HEK293T (cell line): ENCODE measurements around the gene RANBP9.
A peak's percentile ranks its signal among the peaks of the same experiment; 100 is the strongest.

Experiments
- CTCF ChIA-PET: fragments of 350-600 bp; formaldehyde crosslinking; extraction: SDS; loops from one replicate; lab custom pipeline; 2021; ENCODE audit warnings: antibody characterized with exemption, inconsistent platforms; lab: Yijun Ruan, JAX
- POLR2A ChIA-PET: fragments of 350-600 bp; formaldehyde crosslinking; extraction: SDS; loops from one replicate; lab custom pipeline; 2020; ENCODE audit warnings: antibody characterized with exemption, inconsistent platforms; lab: Yijun Ruan, JAX
- DNase-seq: peaks from one replicate; pipeline ENCODE4 v3.0.0; 2012; ENCODE audit warnings: mixed read lengths; ENCODE audit errors: extremely low spot score
- ARNT ChIP-seq: fragments of 450-650 bp; IDR thresholded peaks from 2 replicates; pipeline ENCODE4 v1.6.1; 2017; ENCODE audit warnings: mild to moderate bottlenecking
- BHLHE40 ChIP-seq: fragments of 450-650 bp; IDR thresholded peaks from 2 replicates; pipeline ENCODE4 v1.6.1; 2016; ENCODE audit warnings: mild to moderate bottlenecking, moderate library complexity, borderline replicate concordance
- CTBP1 ChIP-seq: fragments of 450-650 bp; IDR thresholded peaks from 2 replicates; pipeline ENCODE4 v1.6.1; 2016; ENCODE audit warnings: borderline replicate concordance
- ELF4 ChIP-seq: fragments of 450-650 bp; IDR thresholded peaks from 2 replicates; pipeline ENCODE4 v1.6.1; 2017; ENCODE audit warnings: antibody characterized with exemption
- FOXA1 ChIP-seq: fragments of 450-650 bp; IDR thresholded peaks from 2 replicates; pipeline ENCODE4 v1.6.1; 2016; ENCODE audit warnings: mild to moderate bottlenecking
- FOXK2 ChIP-seq: fragments of 450-650 bp; IDR thresholded peaks from 2 replicates; pipeline ENCODE4 v1.6.1; 2016; ENCODE audit warnings: mild to moderate bottlenecking
- FOXM1 ChIP-seq: fragments of 450-650 bp; IDR thresholded peaks from 2 replicates; pipeline ENCODE4 v1.6.1; 2017; ENCODE audit warnings: mild to moderate bottlenecking, borderline replicate concordance
- HDGF ChIP-seq: fragments of 450-650 bp; IDR thresholded peaks from 2 replicates; pipeline ENCODE4 v1.6.1; 2017; ENCODE audit warnings: antibody characterized with exemption, borderline replicate concordance
- L3MBTL2 ChIP-seq: fragments of 450-650 bp; conservative IDR thresholded peaks from 2 replicates; pipeline ENCODE4 v1.6.1; 2016; ENCODE audit warnings: mild to moderate bottlenecking
- LEF1 ChIP-seq: fragments of 450-650 bp; IDR thresholded peaks from 2 replicates; pipeline ENCODE4 v1.6.1; 2017; ENCODE audit warnings: mild to moderate bottlenecking, borderline replicate concordance
- NFRKB ChIP-seq: fragments of 450-650 bp; IDR thresholded peaks from 2 replicates; pipeline ENCODE4 v1.6.1; 2016; ENCODE audit warnings: mild to moderate bottlenecking, moderate library complexity
- SP1 ChIP-seq: fragments of 450-650 bp; IDR thresholded peaks from 2 replicates; pipeline ENCODE4 v1.6.1; 2017
- SUZ12 ChIP-seq: fragments of 450-650 bp; IDR thresholded peaks from 2 replicates; pipeline ENCODE4 v1.6.1; 2016; ENCODE audit warnings: mild to moderate bottlenecking
- TARDBP ChIP-seq: fragments of 450-650 bp; IDR thresholded peaks from 2 replicates; pipeline ENCODE4 v1.6.1; 2016
- ZNF384 ChIP-seq: fragments of 450-650 bp; IDR thresholded peaks from 2 replicates; pipeline ENCODE4 v1.6.1; 2016
- TF ChIP-seq, protein P1 (sequence below): fragments of 450-650 bp; IDR thresholded peaks from 2 replicates; pipeline ENCODE4 v1.6.1; 2016

The RANBP9 gene

DNA sequence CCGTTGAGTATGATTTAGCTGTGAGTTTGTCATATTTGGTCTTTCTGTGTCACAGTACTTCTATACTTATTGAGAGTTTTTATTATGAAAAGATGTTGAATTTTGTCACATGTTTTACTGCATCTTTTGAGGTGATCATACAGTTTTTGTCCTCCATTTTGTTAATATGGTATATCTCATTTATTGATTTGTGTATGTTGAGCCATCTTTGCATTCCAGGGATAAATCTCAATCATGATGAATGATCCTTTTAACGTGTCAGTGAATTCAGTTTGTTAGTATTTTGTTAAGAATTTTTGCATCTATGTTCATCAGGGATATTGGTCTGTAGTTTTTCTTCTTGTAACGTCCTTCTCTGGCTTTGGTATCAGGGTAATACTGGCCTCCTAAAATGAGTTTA lies 133.7 kb downstream of the RANBP9 start:
- ChIA-PET POLR2A (no interaction called here), CTCF (no interaction called here)
- DNase-seq, result no peak
- no peak for TF ChIP-seq FOXM1
- TF ChIP-seq HDGF, result no peak
- TF ChIP-seq FOXA1, result no peak
- TF ChIP-seq TARDBP, result no peak
- TF ChIP-seq, protein P1, sequence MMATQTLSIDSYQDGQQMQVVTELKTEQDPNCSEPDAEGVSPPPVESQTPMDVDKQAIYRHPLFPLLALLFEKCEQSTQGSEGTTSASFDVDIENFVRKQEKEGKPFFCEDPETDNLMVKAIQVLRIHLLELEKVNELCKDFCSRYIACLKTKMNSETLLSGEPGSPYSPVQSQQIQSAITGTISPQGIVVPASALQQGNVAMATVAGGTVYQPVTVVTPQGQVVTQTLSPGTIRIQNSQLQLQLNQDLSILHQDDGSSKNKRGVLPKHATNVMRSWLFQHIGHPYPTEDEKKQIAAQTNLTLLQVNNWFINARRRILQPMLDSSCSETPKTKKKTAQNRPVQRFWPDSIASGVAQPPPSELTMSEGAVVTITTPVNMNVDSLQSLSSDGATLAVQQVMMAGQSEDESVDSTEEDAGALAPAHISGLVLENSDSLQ, result no peak
- TF ChIP-seq NFRKB, result no peak
- no peak for TF ChIP-seq LEF1
- no peak for TF ChIP-seq SUZ12
- TF ChIP-seq L3MBTL2, result no peak
- no peak for TF ChIP-seq CTBP1
- TF ChIP-seq ZNF384, result no peak
- no peak for TF ChIP-seq ELF4

DNA sequence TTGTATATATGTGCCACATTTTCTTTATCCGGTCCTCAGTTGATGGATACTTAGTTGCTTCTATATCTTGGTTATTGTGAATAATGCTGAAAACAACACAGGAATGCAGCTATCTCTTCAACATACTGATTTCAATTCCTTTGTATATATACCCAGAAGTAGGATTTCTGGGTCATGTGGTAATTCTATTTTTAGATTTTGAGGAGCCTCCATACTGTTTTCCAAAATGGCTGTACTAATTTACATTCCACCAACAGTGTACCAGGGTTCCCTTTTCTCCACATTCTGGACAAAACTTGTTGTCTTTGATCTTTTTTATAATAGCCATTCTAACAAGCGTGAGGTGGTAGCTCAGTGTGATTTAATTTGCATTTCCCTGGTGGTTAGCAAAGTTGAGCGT lies 135.6 kb downstream of the RANBP9 start:
- no peak for DNase-seq
- TF ChIP-seq SP1, result no peak
- ChIA-PET CTCF (interaction anchor here (1.9 kb wide), 1 partner anchor 11 kb away, joined by 6 read pairs; no protein-coding TSS in a partner anchor), POLR2A (interaction anchor here (2.1 kb wide), 1 partner anchor 40 kb away, joined by 29 read pairs; the partner anchor contains the start of gene NOL7)

DNA sequence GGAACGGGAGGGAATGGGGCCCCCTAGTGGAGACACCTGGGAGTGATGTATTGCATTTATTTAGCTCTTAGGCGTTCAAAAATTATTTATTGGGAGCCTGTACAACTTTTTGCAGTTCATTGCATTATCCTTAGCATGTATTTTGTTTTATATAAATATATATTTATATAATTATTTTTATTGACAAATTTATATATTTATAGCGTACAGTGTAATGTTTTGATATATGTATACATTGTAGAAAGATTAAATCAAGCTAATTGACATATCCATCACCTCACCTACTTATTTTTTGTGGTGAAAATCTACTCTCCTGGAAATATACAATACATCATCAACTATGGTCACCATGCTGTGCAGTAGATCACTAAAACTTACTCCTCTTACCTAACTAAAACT lies 136.3 kb downstream of the RANBP9 start:
- ChIA-PET POLR2A (interaction anchor here (0.6 to 3.1 kb wide), 14 partner anchors 9 to 247 kb away, joined by 3 to 29 read pairs (median 6); partner anchors contain the start of genes NOL7 and TBC1D7), CTCF (interaction anchor here (0.7 to 1.9 kb wide), 12 partner anchors 9 to 237 kb away, joined by 3 to 11 read pairs (median 4); partner anchors contain the start of gene NOL7)
- DNase-seq, result no peak
- TF ChIP-seq ARNT, result no peak
- TF ChIP-seq LEF1, result no peak
- no peak for TF ChIP-seq FOXM1
- no peak for TF ChIP-seq L3MBTL2
- TF ChIP-seq SUZ12, result no peak
- TF ChIP-seq ELF4, result no peak
- no peak for TF ChIP-seq ZNF384
- no peak for TF ChIP-seq CTBP1
- TF ChIP-seq FOXK2, result no peak
- no peak for TF ChIP-seq HDGF
- TF ChIP-seq SP1, result no peak
- TF ChIP-seq, protein P1, result no peak
- no peak for TF ChIP-seq NFRKB
- TF ChIP-seq BHLHE40, result no peak
- no peak for TF ChIP-seq FOXA1
- TF ChIP-seq TARDBP, result no peak

DNA sequence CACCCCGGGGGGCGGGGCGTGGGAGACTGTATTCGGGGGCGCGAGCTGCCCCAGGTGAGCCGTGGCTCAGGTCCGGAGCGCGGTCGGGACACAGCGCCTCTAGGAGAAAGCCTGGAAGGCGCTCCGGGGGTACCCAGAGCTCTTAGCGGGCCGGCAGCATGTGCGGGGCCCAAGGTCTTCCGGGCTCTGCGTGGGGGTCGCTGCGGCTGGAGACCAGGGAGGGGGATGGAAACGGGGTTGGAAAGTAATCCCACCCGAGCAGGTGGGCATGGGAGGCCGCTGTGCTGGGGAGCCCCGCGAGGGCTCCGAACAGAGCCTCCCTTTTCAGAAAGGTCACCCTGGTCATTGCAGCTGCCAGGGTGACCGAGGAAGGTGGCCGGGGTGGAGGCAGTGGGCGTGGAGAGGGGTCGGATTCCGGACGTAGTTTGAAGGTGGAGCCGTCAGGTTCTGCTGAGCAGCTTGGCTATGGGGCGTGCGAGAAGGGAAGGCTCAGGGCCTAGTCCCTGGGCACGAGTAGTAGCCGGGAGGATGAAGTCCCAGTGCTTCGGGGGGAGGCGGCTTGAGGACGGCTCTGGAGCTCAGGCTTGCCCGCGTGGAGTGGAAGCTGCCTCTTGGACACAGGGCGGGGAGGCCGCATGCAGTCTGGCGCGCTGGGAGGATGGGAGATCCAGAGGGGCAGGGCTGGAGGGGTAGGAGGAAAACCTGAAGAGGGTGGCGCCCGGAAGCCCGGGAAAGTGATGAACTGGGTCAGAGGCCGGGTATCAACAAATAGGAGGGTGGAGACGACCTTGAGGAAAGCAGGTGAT lies 136.9 kb downstream of the RANBP9 start, which contains the start of gene SIRT5:
Gene SIRT5 (plus strand): TSS at position 31 of the 806 bp plus-strand sequence. CDS start 9,510 bp downstream, outside the sequence.
- CTCF ChIA-PET, result interaction anchor here (0.5 to 1.9 kb wide), 19 partner anchors 9 to 617 kb away, joined by 3 to 11 read pairs (median 4); partner anchors contain the start of gene NOL7

DNA sequence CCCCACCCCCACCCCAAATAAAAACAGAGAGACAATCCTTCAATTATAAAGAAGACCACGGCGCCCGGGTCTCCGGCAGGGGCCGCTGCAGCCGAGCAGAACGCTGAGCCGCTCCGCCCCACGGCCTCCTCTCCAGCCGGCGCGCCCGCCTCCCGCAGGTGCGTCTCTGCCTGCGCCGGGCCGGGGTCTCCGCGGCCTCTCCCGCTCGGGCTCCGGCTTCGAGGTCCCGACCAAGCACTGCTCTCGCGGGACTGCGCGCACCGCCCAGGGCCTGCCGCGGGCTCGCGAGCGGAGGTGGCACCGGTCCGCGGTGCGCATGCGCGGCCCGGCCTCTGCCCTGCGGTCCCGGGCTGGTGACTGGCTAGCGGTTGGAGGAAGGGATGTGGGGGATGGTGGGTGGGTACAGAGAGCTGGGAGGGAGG lies 137.5 kb downstream of the RANBP9 start:
- peak; percentile 96 for DNase-seq
- ChIA-PET POLR2A (interaction anchor here (0.7 to 3.1 kb wide), 22 partner anchors 8 to 245 kb away, joined by 3 to 29 read pairs (median 5); partner anchors contain the start of genes NOL7 and TBC1D7), CTCF (interaction anchor here (0.7 to 1.9 kb wide), 13 partner anchors 8 to 616 kb away, joined by 3 to 11 read pairs (median 6); partner anchors contain the start of gene NOL7)
- no peak for TF ChIP-seq NFRKB
- no peak for TF ChIP-seq SUZ12
- no peak for TF ChIP-seq FOXA1
- no peak for TF ChIP-seq TARDBP
- no peak for TF ChIP-seq CTBP1

More for the DNA sequence above, 136.9 kb downstream of the RANBP9 start, which contains the start of gene SIRT5:
- TF ChIP-seq SP1 (no peak), LEF1 (no peak), L3MBTL2 (peak; percentile 90), TARDBP (peak; percentile 46; the same call in 1 of the 2 replicates), CTBP1 (0 out of 2 replicates have a peak, but pooled peaks have one; percentile 29), ELF4 (peak; percentile 50)
- POLR2A ChIA-PET, result interaction anchor here (0.6 to 3.1 kb wide), 25 partner anchors 9 to 246 kb away, joined by 3 to 29 read pairs (median 4); partner anchors contain the start of genes NOL7 and TBC1D7
- peak; percentile 71 for DNase-seq

DNA sequence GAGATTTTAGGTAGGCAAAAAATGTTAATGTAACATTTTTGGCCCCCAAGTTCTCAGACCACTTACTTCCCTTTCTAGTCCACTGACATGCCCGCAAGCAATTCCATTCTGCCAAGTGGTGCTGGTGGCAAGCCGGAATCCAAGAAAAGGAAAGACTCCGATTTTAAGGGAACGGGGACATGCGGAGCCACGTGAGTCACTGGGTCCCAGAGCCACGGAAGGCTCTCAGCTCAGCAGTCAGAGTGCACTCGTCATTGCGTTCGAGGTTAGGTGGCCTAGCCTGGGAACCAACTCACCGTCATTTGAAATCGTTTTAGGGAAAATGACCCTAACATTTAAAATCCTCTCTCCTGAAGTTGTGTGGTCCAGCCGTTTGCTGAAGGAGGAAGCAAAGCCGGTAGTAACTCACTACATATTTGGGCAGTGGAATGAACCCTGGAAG lies 137.9 kb downstream of the RANBP9 start:
- ChIA-PET CTCF (interaction anchor here (1.1 to 1.9 kb wide), 3 partner anchors 10 to 151 kb away, joined by 3 to 8 read pairs (median 6); no protein-coding TSS in a partner anchor), POLR2A (interaction anchor here (0.7 to 3.1 kb wide), 8 partner anchors 11 to 245 kb away, joined by 3 to 29 read pairs (median 12); partner anchors contain the start of genes NOL7 and TBC1D7)
- no peak for DNase-seq
- TF ChIP-seq, protein P1, result no peak
- TF ChIP-seq L3MBTL2 (peak; percentile 70), FOXM1 (no peak), NFRKB (no peak), LEF1 (no peak)
